ENCODE data around the gene EPHA10.
A peak's percentile ranks its signal among the peaks of the same experiment; 100 is the strongest.

The EPHA10 gene

GRCh38 chr1:37809942-37810341 is 45.0 kb upstream of the EPHA10 start:
- H3K4me2 ChIP-seq (ENCODE audit: low read length), result no peak overlapping the region
- no peak overlapping the region for H3K27ac ChIP-seq

DNA sequence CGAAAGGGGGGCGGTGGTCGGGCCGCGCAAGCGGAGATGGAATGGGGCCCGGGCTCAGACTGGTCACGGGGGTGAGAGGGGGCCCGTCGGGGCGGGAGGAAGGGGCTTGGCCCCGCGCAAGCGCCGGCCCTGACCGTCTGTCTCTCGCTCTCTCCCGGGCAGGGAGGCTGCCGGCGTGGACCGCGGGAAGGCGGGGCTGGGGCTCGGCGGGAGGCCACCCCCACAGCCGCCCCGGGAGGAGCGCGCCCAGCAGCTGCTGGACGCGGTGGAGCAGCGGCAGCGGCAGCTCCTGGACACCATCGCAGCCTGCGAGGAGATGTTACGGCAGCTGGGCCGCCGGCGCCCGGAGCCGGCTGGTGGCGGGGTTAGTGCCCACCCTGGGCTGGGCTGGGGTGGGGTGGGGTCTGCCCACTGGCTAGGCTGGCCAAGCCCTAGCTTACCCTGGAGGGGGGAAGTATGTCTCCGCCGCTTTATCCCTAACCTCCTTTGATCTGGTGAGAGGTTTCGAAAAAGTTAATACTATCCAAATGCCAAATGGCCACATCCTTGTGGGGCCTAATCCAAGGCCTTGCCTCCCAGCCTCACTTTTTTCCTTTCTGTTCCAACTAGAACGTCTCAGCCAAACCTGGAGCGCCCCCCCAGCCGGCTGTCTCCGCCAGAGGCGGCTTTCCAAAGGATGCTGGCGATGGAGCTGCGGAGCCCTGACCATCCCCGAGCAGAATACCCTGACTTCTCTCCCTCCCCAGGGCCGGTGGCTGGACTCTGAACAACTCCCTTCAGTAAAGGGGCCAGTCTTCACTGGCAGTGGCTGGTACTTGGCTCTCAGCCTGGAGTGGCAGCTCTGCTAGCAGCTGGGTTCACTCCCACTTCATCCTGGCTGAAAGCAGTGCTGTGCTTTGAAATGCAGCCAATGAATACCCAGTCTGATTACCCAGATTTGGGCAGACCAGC is 43.7 kb upstream of the EPHA10 start:
- peaks cover 4% of the 10 kb centered on the region for H3K4me1 ChIP-seq
- TF ChIP-seq, protein P1, sequence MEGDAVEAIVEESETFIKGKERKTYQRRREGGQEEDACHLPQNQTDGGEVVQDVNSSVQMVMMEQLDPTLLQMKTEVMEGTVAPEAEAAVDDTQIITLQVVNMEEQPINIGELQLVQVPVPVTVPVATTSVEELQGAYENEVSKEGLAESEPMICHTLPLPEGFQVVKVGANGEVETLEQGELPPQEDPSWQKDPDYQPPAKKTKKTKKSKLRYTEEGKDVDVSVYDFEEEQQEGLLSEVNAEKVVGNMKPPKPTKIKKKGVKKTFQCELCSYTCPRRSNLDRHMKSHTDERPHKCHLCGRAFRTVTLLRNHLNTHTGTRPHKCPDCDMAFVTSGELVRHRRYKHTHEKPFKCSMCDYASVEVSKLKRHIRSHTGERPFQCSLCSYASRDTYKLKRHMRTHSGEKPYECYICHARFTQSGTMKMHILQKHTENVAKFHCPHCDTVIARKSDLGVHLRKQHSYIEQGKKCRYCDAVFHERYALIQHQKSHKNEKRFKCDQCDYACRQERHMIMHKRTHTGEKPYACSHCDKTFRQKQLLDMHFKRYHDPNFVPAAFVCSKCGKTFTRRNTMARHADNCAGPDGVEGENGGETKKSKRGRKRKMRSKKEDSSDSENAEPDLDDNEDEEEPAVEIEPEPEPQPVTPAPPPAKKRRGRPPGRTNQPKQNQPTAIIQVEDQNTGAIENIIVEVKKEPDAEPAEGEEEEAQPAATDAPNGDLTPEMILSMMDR (IDR thresholded peaks at IDR 0.05), result no peak
- H3K27ac ChIP-seq, result peak overlapping the region; percentile 79
- peak overlapping the region; percentile 22 for H3K9ac ChIP-seq
- peak overlapping the region; percentile 78 for H2AFZ ChIP-seq
- H3K27me3 ChIP-seq (ENCODE audit: control insufficient read depth, insufficient read depth, low read length), result no peaks in the 10 kb centered on the region
- no peaks in the 10 kb centered on the region for H3K79me2 ChIP-seq
- no peaks in the 10 kb centered on the region for H3K9me3 ChIP-seq (ENCODE audit: control insufficient read depth, low read length)
- H3K4me3 ChIP-seq (ENCODE audit: low read depth, low read length), result peak overlapping the region; percentile 71
- H3K4me2 ChIP-seq (ENCODE audit: low read length), result peak overlapping the region; percentile 80
- no peaks in the 10 kb centered on the region for H3K36me3 ChIP-seq (ENCODE audit: control insufficient read depth, insufficient read depth, low read length)

More at GRCh38 chr1:37809942-37810341, 45.0 kb upstream of the EPHA10 start:
- H3K4me1 ChIP-seq, result peaks cover 4% of the 10 kb centered on the region
- no peak overlapping the region for H3K9ac ChIP-seq
- H3K36me3 ChIP-seq (ENCODE audit: control insufficient read depth, insufficient read depth, low read length), result no peaks in the 10 kb centered on the region
- no peaks in the 10 kb centered on the region for H3K27me3 ChIP-seq (ENCODE audit: control insufficient read depth, insufficient read depth, low read length)
- TF ChIP-seq, protein P1 (IDR thresholded peaks at IDR 0.05), result no peak
- H3K9me3 ChIP-seq (ENCODE audit: control insufficient read depth, low read length), result no peaks in the 10 kb centered on the region
- no peaks in the 10 kb centered on the region for H3K79me2 ChIP-seq
- no peak overlapping the region for H3K4me3 ChIP-seq (ENCODE audit: low read depth, low read length)
- H2AFZ ChIP-seq, result no peak overlapping the region

DNA sequence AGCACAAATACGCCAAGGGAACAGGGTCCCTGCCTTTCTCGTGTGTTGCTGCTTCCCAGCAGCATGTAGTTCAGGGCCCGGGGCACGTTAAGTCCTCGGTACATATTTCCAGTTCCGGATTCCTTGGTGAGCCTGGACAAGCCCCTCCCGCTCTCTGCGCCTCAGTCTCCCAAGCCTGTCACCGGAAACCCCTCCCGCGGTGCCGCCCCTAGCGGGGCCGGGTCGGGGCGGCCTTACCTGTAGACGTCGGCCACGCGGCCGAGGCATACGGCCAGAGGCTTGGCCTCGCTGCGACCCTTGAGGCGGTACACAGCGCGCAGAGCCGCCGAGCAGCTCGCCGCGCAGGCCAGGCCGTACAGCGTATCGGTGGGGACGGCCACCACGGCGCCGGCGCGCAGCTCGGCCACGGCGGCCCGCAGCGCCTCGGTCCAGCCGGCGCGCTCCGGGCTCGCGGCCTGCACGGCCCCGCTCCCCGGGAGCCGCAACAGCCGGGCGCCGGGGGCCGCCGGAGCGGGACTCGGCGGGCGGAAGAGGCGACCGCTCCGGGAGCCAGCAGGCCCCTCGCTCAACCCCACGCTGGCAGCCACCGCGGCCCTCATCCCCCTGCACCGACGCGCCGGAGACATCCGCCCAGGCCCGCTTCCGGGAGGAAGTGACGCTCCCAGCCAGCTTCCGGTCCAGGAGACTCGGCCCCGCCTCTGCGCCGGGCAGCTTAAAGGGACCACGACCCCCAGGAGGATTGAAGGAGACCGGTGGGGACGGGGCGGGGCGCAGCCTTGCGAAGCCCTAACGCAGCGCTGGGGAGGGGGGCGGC is 42.8 kb upstream of the EPHA10 start, which contains the start of the genes C1orf122 and YRDC:
TSS of gene C1orf122 (plus strand) at position 236 of the 814 bp plus-strand sequence. CDS start 615 bp downstream, outside the sequence.
TSS of gene YRDC (minus strand) at position 654 of the 814 bp plus-strand sequence. CDS start at position 626, 28 bp downstream.
- peak within 1 kb of the TSS; percentile 78 for H2AFZ ChIP-seq
- peak within 1 kb of the TSS; percentile 71 for H3K4me3 ChIP-seq (ENCODE audit: low read depth, low read length)
- no peaks in the 10 kb centered on the region for H3K36me3 ChIP-seq (ENCODE audit: control insufficient read depth, insufficient read depth, low read length)
- H3K27me3 ChIP-seq (ENCODE audit: control insufficient read depth, insufficient read depth, low read length), result no peaks in the 10 kb centered on the region
- peak within 1 kb of the TSS; percentile 22 for H3K9ac ChIP-seq
- TF ChIP-seq, protein P1 (IDR thresholded peaks at IDR 0.05), result no peak
- H3K9me3 ChIP-seq (ENCODE audit: control insufficient read depth, low read length), result no peaks in the 10 kb centered on the region
- H3K79me2 ChIP-seq, result no peaks in the 10 kb centered on the region
- peaks cover 4% of the 10 kb centered on the region for H3K4me1 ChIP-seq
- H3K4me2 ChIP-seq (ENCODE audit: low read length), result peak within 1 kb of the TSS; percentile 80
- peak within 1 kb of the TSS; percentile 79 for H3K27ac ChIP-seq

DNA sequence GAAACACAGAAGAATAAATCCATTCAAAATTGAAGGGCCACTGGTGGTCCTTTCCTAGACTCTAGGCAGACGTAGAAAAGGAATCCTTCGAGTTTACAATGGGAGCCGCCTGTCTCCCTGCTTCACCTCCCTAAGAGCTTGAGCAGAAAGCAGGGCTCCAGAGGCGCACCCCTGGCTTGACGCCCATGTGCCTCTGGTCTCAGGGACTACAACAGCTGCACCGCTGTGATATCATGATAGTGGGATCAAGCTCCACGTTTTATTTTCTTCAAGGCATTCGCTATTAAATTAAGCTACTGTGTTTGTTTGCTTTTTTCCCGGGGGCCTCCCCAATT is 42.3 kb upstream of the EPHA10 start:
- H3K79me2 ChIP-seq, result no peaks in the 10 kb centered on the region
- peak overlapping the region; percentile 26 for H3K27ac ChIP-seq
- no peaks in the 10 kb centered on the region for H3K9me3 ChIP-seq (ENCODE audit: control insufficient read depth, low read length)
- no peak overlapping the region for H2AFZ ChIP-seq
- TF ChIP-seq, protein P1 (IDR thresholded peaks at IDR 0.05), result no peak
- peak overlapping the region; percentile 80 for H3K4me2 ChIP-seq (ENCODE audit: low read length)
- H3K27me3 ChIP-seq (ENCODE audit: control insufficient read depth, insufficient read depth, low read length), result no peaks in the 10 kb centered on the region
- no peak overlapping the region for H3K9ac ChIP-seq
- H3K4me1 ChIP-seq, result peaks cover 4% of the 10 kb centered on the region
- no peaks in the 10 kb centered on the region for H3K36me3 ChIP-seq (ENCODE audit: control insufficient read depth, insufficient read depth, low read length)
- H3K4me3 ChIP-seq (ENCODE audit: low read depth, low read length), result peak overlapping the region; percentile 71

Data from parathyroid adenoma (tissue), 2 donors.